Gastroesophageal sphincter (tissue), 3 donors: ENCODE measurements around the gene HNF4A.

Source experiments
- EP300 ChIP-seq: sonication (generic); formaldehyde crosslinking; IDR thresholded peaks from one replicate; pipeline ENCODE4 v1.6.1; 2017; ENCODE audit warnings: antibody characterized with exemption, mild to moderate bottlenecking
- POLR2A ChIP-seq, 2 donors: fragments of 450-650 bp; IDR thresholded peaks; one replicate each; pipeline ENCODE4 v1.6.1; 2017; ENCODE audit warnings: antibody characterized with exemption in 2 of 2, mild to moderate bottlenecking in 2 of 2, moderate library complexity in 1 of 2
- POLR2AphosphoS5 ChIP-seq: sonication (generic); formaldehyde crosslinking; IDR thresholded peaks from one replicate; pipeline ENCODE4 v1.6.1; 2017; ENCODE audit warnings: antibody characterized with exemption
- TF ChIP-seq, protein P1 (sequence below), 4 experiments: fragments of 200-600 bp in 2 of 4; fragments of 450-650 bp in 2 of 4; sonication (generic) in 1 of 4; IDR thresholded peaks; one replicate each; pipeline ENCODE4 v1.5.1; 2017 to 2019; ENCODE audit warnings: antibody characterized with exemption in 4 of 4, mild to moderate bottlenecking in 2 of 4, moderate library complexity in 2 of 4

DNA sequence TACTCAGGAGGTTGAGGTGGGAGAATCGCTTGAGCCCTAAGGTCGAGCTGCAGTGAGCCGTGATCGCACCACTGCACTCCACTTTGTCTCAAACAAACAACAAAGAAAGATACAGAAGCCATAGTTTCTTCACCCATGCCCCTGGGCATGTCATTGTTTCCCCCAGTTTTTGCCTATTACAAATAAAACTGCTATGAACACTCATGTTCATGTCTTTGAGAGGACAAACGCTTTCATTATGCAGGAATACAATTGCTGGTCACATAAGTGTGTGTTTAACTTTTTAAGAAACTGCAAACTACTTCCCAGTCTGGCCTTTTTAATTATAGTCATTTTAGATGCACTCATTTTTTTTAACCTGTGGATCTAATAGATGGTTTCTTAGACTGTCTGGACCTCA is 108.0 kb downstream of the HNF4A start:
- TF ChIP-seq, protein P1, sequence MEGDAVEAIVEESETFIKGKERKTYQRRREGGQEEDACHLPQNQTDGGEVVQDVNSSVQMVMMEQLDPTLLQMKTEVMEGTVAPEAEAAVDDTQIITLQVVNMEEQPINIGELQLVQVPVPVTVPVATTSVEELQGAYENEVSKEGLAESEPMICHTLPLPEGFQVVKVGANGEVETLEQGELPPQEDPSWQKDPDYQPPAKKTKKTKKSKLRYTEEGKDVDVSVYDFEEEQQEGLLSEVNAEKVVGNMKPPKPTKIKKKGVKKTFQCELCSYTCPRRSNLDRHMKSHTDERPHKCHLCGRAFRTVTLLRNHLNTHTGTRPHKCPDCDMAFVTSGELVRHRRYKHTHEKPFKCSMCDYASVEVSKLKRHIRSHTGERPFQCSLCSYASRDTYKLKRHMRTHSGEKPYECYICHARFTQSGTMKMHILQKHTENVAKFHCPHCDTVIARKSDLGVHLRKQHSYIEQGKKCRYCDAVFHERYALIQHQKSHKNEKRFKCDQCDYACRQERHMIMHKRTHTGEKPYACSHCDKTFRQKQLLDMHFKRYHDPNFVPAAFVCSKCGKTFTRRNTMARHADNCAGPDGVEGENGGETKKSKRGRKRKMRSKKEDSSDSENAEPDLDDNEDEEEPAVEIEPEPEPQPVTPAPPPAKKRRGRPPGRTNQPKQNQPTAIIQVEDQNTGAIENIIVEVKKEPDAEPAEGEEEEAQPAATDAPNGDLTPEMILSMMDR (IDR thresholded peaks at IDR 0.05) = no peak
- TF ChIP-seq POLR2AphosphoS5 (no peak), POLR2A (IDR thresholded peaks at IDR 0.05) (no peak), EP300 (no peak)
